ENCODE results near the gene HADH.

DNA sequence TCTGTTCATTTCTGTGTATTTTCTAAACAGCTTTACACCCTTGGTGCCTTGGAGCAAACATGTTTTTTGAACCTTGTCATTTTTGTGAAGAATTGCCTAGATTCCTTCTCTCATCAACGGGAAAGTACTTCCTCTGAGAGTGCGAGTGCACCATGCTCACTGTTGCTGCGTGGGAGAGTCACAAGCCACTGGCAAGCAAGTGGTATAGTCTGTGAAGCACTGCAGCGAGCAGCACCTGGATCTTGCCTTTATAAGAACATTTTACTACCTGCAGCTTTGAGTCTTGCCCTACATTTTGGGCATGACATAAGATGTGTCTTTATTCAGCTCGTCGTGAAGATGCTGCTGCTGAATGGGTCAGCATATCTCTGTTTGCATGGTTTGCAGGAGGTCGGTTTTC, 44.9 kb downstream of the HADH start:
- TF ChIP-seq CTCF (conservative IDR thresholded peaks at IDR 0.05; ENCODE audit: low read depth, low read length), result no peak
- no peak for TF ChIP-seq EZH2 (IDR thresholded peaks at IDR 0.05; ENCODE audit: low read length, unreplicated experiment)
